Thyroid gland (tissue), 4 donors: ENCODE measurements around the gene IL18RAP. TPM values are rescaled to one million over a fixed set of nuclear protein-coding genes. Genes with fewer than 3 reads are reported as not detected.

ENCODE experiments used
- DNase-seq, 2 donors: peaks; one replicate each; pipeline ENCODE4 v3.0.0-alpha.2; 2019
- H3K27ac ChIP-seq, 3 donors: fragments of 200-600 bp; sonication (generic); 1 replicate in 2 of 3; 2 replicates in 1 of 3; pipeline ENCODE4 v1.5.1; 2016 to 2019; ENCODE audit warnings: mild to moderate bottlenecking in 1 of 3, moderate library complexity in 1 of 3
- H3K27me3 ChIP-seq: fragments of 200-600 bp; sonication (generic); one replicate; pipeline ENCODE4 v1.5.1; 2019
- H3K36me3 ChIP-seq, 2 donors: fragments of 200-600 bp; sonication (generic); one replicate each; pipeline ENCODE4 v1.5.1; 2016 to 2019
- H3K4me1 ChIP-seq, 2 donors: fragments of 200-600 bp; sonication (generic); one replicate each; pipeline ENCODE4 v1.5.1; 2017 to 2019
- H3K4me3 ChIP-seq, 3 donors: fragments of 200-600 bp; sonication (generic); replicated peaks in 1 of 3; 1 replicate in 2 of 3; 2 replicates in 1 of 3; pipeline ENCODE4 v1.5.1; 2016; ENCODE audit warnings: mild to moderate bottlenecking in 1 of 3
- H3K9me3 ChIP-seq: fragments of 200-600 bp; sonication (generic); one replicate; pipeline ENCODE4 v1.5.1; 2017
- CTCF ChIP-seq, 6 experiments: fragments of 200-600 bp in 3 of 6; fragments of 450-650 bp in 3 of 6; sonication (generic) in 3 of 6; IDR thresholded peaks; one replicate each; pipeline ENCODE4 v1.5.1; 2016 to 2019; ENCODE audit warnings: antibody characterized with exemption in 6 of 6, mild to moderate bottlenecking in 2 of 6, inconsistent platforms in 1 of 6, moderate library complexity in 1 of 6
- POLR2A ChIP-seq, 2 donors: fragments of 450-650 bp; IDR thresholded peaks; one replicate each; pipeline ENCODE4 v1.6.1; 2017; ENCODE audit warnings: antibody characterized with exemption in 2 of 2, mild to moderate bottlenecking in 2 of 2, moderate library complexity in 1 of 2
- WGBS, 2 donors: methylation state at CpG; one replicate each; pipeline ENCODE4 v1.1.5; 2017; 5-methylcytosine and 5-hydroxymethylcytosine counted together
- intact Hi-C: fragments of 100-400 bp; cut with DNase I; formaldehyde crosslinking; loops from one replicate; pipeline ENCODE4 v1.15.1; 2023
- total RNA-seq, 4 donors: library from RNA; depleted of rRNA; stranded (reverse); fragments of >200 nt; gene quantifications; one replicate each; pipeline ENCODE4 v1.2.3, GENCODE V29; 2016

The IL18RAP gene
- total RNA-seq, 4 donors from 2014 or later = 1.6 to 3.1 (median 2.8) TPM

- H3K4me3 ChIP-seq = no peak overlapping the region
- no peak for DNase-seq
- intact Hi-C loops = no loop called here
- no peak overlapping the region for H3K27ac ChIP-seq
- no peaks in the 10 kb centered on the region for H3K4me1 ChIP-seq
- no peaks in the 10 kb centered on the region for H3K27me3 ChIP-seq
- H3K36me3 ChIP-seq = no peaks in the 10 kb centered on the region
- WGBS, 2 donors = 90 to 98% methylated on average over 3 of the region's 3 CpGs
- H3K9me3 ChIP-seq = no peaks in the 10 kb centered on the region
- TF ChIP-seq CTCF (IDR thresholded peaks at IDR 0.05) (no peak), POLR2A (IDR thresholded peaks at IDR 0.05) (no peak)
Measured at GRCh38 chr2:102410952-102411351, 12.0 kb upstream of the IL18RAP start.

GRCh38 chr2:102412199-102412598, 10.8 kb upstream of the IL18RAP start:
- 87 to 89% methylated on average over 3 of the region's 3 CpGs for WGBS, 2 donors
- Histone ChIP-seq H3K27ac (no peak overlapping the region), H3K4me1 (no peaks in the 10 kb centered on the region), H3K27me3 (no peaks in the 10 kb centered on the region), H3K4me3 (no peak overlapping the region), H3K36me3 (no peaks in the 10 kb centered on the region), H3K9me3 (no peaks in the 10 kb centered on the region)
- intact Hi-C loops = no loop called here
- TF ChIP-seq CTCF (IDR thresholded peaks at IDR 0.05) (no peak), POLR2A (IDR thresholded peaks at IDR 0.05) (no peak)
- no peak for DNase-seq

GRCh38 chr2:102417946-102418345, 5.0 kb upstream of the IL18RAP start:
- intact Hi-C loops = no loop called here
- Histone ChIP-seq H3K27ac (no peak overlapping the region), H3K9me3 (no peaks in the 10 kb centered on the region), H3K4me1 (no peaks in the 10 kb centered on the region), H3K4me3 (no peak overlapping the region), H3K36me3 (no peaks in the 10 kb centered on the region), H3K27me3 (no peaks in the 10 kb centered on the region)
- 88 to 95% methylated on average over 1 of the region's 1 CpG for WGBS, 2 donors
- TF ChIP-seq POLR2A (IDR thresholded peaks at IDR 0.05) (no peak), CTCF (IDR thresholded peaks at IDR 0.05) (no peak)
- DNase-seq = no peak

GRCh38 chr2:102418421-102418961, 4.5 kb upstream of the IL18RAP start:
- no peaks in the 10 kb centered on the region for H3K36me3 ChIP-seq
- DNase-seq = no peak
- H3K27me3 ChIP-seq = no peaks in the 10 kb centered on the region
- H3K4me3 ChIP-seq = no peak overlapping the region
- no peaks in the 10 kb centered on the region for H3K4me1 ChIP-seq
- intact Hi-C loops = no loop called here
- no peak overlapping the region for H3K27ac ChIP-seq
- TF ChIP-seq POLR2A (IDR thresholded peaks at IDR 0.05) (no peak), CTCF (IDR thresholded peaks at IDR 0.05) (no peak)
- H3K9me3 ChIP-seq = no peaks in the 10 kb centered on the region
- WGBS, 2 donors = 66 to 73% methylated on average over 2 of the region's 2 CpGs

- no peak overlapping the region for H3K4me3 ChIP-seq
- H3K27ac ChIP-seq = no peak overlapping the region
- TF ChIP-seq CTCF (IDR thresholded peaks at IDR 0.05) (no peak), POLR2A (IDR thresholded peaks at IDR 0.05) (no peak)
- 87 to 95% methylated on average over 4 of the region's 4 CpGs for WGBS, 2 donors
- H3K4me1 ChIP-seq = no peaks in the 10 kb centered on the region
- intact Hi-C loops = no loop called here
- no peak for DNase-seq
- H3K36me3 ChIP-seq = no peaks in the 10 kb centered on the region
- no peaks in the 10 kb centered on the region for H3K27me3 ChIP-seq
- no peaks in the 10 kb centered on the region for H3K9me3 ChIP-seq
Measured at GRCh38 chr2:102420290-102420689, 2.7 kb upstream of the IL18RAP start.
